Tibial nerve (tissue), 4 donors: Measurements from ENCODE around the gene UBE2J2.

ENCODE experiments used
- EP300 ChIP-seq, 2 donors: sonication (generic); formaldehyde crosslinking; IDR thresholded peaks; one replicate each; pipeline ENCODE4 v1.6.1; 2017; ENCODE audit warnings: antibody characterized with exemption in 2 of 2, mild to moderate bottlenecking in 1 of 2
- POLR2A ChIP-seq, 2 donors: fragments of 450-650 bp; IDR thresholded peaks; one replicate each; pipeline ENCODE4 v1.6.1; 2017; ENCODE audit warnings: antibody characterized with exemption in 2 of 2, mild to moderate bottlenecking in 2 of 2, moderate library complexity in 2 of 2
- TF ChIP-seq, protein P1 (sequence below), 5 experiments: fragments of 200-600 bp in 3 of 5; fragments of 450-650 bp in 2 of 5; sonication (generic) in 3 of 5; IDR thresholded peaks; one replicate each; pipeline ENCODE4 v1.5.1; 2016 to 2019; ENCODE audit warnings: antibody characterized with exemption in 5 of 5, mild to moderate bottlenecking in 3 of 5, moderate library complexity in 2 of 5

DNA sequence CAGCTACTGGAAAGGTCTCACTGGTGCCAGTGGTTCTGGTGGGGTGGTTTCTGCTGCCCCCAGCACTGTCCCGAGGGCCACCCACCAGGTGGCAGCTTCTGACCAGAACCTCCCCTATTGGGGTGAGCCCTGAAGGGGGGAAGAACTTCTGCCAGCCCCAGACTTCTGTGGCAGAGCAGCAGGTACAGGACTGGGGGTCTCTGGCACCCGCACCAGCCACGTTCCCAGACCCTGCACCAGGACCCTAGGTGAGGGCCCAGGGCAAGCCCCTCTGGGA is 36.4 kb upstream of the UBE2J2 start:
- TF ChIP-seq, protein P1, sequence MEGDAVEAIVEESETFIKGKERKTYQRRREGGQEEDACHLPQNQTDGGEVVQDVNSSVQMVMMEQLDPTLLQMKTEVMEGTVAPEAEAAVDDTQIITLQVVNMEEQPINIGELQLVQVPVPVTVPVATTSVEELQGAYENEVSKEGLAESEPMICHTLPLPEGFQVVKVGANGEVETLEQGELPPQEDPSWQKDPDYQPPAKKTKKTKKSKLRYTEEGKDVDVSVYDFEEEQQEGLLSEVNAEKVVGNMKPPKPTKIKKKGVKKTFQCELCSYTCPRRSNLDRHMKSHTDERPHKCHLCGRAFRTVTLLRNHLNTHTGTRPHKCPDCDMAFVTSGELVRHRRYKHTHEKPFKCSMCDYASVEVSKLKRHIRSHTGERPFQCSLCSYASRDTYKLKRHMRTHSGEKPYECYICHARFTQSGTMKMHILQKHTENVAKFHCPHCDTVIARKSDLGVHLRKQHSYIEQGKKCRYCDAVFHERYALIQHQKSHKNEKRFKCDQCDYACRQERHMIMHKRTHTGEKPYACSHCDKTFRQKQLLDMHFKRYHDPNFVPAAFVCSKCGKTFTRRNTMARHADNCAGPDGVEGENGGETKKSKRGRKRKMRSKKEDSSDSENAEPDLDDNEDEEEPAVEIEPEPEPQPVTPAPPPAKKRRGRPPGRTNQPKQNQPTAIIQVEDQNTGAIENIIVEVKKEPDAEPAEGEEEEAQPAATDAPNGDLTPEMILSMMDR (IDR thresholded peaks at IDR 0.05) = no peak
- TF ChIP-seq POLR2A (IDR thresholded peaks at IDR 0.05) = no peak
- TF ChIP-seq EP300 (IDR thresholded peaks at IDR 0.05) = no peak
